Measurements from ENCODE around the gene NDFIP2.

The NDFIP2 gene

GRCh38 chr13:79470666-79471065 is 10.3 kb upstream of the NDFIP2 start:
- DNase-seq, result no peak
- no peak overlapping the region for H3K27ac ChIP-seq

GRCh38 chr13:79475569-79475968 is 5.4 kb upstream of the NDFIP2 start:
- Histone ChIP-seq H3K9me3 (ENCODE audit: severe bottlenecking) (no peaks in the 10 kb centered on the region), H3K27me3 (ENCODE audit: insufficient read depth, low read depth, severe bottlenecking) (no peaks in the 10 kb centered on the region)
- TF ChIP-seq, protein P1, sequence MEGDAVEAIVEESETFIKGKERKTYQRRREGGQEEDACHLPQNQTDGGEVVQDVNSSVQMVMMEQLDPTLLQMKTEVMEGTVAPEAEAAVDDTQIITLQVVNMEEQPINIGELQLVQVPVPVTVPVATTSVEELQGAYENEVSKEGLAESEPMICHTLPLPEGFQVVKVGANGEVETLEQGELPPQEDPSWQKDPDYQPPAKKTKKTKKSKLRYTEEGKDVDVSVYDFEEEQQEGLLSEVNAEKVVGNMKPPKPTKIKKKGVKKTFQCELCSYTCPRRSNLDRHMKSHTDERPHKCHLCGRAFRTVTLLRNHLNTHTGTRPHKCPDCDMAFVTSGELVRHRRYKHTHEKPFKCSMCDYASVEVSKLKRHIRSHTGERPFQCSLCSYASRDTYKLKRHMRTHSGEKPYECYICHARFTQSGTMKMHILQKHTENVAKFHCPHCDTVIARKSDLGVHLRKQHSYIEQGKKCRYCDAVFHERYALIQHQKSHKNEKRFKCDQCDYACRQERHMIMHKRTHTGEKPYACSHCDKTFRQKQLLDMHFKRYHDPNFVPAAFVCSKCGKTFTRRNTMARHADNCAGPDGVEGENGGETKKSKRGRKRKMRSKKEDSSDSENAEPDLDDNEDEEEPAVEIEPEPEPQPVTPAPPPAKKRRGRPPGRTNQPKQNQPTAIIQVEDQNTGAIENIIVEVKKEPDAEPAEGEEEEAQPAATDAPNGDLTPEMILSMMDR (IDR thresholded peaks at IDR 0.05; ENCODE audit: low read depth, low read length), result no peak

More at GRCh38 chr13:79470666-79471065, 10.3 kb upstream of the NDFIP2 start:
- Histone ChIP-seq H3K4me3 (ENCODE audit: low read depth, low read length) (no peak overlapping the region), H3K27me3 (ENCODE audit: insufficient read depth, low read depth, severe bottlenecking) (no peaks in the 10 kb centered on the region), H3K9me3 (ENCODE audit: severe bottlenecking) (no peaks in the 10 kb centered on the region), H3K36me3 (no peaks in the 10 kb centered on the region)
- TF ChIP-seq, protein P1 (IDR thresholded peaks at IDR 0.05; ENCODE audit: low read depth, low read length), result no peak

DNA sequence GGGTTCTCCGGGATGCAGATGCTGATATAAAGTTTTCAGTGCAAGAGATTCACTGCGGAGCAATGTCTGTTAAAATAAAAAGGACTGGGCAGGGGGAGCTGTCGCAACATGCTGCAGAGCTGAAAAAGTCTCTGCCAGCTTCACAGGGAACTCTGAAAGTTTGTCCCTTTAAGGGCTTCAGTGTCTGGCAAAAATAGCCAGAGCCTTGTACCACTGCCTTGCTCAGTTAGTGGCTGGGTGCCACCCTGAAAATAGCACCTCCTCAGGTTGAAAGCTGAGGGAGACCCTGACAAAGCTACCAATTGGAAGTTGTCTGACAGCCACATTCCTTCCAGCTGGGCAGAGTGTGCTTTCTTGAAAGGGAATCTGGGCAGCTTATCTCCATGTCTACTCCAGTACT is 3.0 kb upstream of the NDFIP2 start:
- H3K9me3 ChIP-seq (ENCODE audit: severe bottlenecking), result no peaks in the 10 kb centered on the region
- H3K27me3 ChIP-seq (ENCODE audit: insufficient read depth, low read depth, severe bottlenecking), result no peaks in the 10 kb centered on the region
- no peaks in the 10 kb centered on the region for H3K36me3 ChIP-seq
- H3K4me3 ChIP-seq (ENCODE audit: low read depth, low read length), result no peak overlapping the region
- TF ChIP-seq, protein P1 (IDR thresholded peaks at IDR 0.05; ENCODE audit: low read depth, low read length), result no peak
- no peak overlapping the region for H3K27ac ChIP-seq
- DNase-seq, result no peak

More at GRCh38 chr13:79475569-79475968, 5.4 kb upstream of the NDFIP2 start:
- H3K27ac ChIP-seq, result no peak overlapping the region
- no peak overlapping the region for H3K4me3 ChIP-seq (ENCODE audit: low read depth, low read length)
- DNase-seq, result no peak
- H3K36me3 ChIP-seq, result no peaks in the 10 kb centered on the region

DNA sequence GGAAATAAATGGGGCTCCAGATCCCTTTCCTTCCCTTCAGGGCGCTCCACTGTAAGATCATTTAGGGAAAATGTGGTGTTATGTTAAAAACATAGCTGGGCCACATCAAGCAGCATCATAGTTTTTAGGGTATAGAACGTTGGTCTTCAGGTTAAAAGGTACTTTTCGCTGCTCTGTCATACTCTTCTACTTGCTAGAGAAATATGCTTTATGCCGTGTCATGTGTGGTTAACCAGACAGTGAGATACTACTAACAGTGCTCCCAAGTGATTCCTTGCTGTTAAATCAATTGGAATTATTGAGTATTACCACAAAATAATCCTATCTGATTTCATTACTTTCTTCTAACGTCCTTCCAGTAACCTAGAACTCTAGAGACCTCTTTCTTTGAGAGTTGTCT is 1.1 kb upstream of the NDFIP2 start:
- no peak overlapping the region for H3K4me3 ChIP-seq (ENCODE audit: low read depth, low read length)
- H3K9me3 ChIP-seq (ENCODE audit: severe bottlenecking), result no peaks in the 10 kb centered on the region
- TF ChIP-seq, protein P1 (IDR thresholded peaks at IDR 0.05; ENCODE audit: low read depth, low read length), result no peak
- H3K27me3 ChIP-seq (ENCODE audit: insufficient read depth, low read depth, severe bottlenecking), result no peaks in the 10 kb centered on the region
- no peaks in the 10 kb centered on the region for H3K36me3 ChIP-seq
- DNase-seq, result no peak
- H3K27ac ChIP-seq, result no peak overlapping the region

DNA sequence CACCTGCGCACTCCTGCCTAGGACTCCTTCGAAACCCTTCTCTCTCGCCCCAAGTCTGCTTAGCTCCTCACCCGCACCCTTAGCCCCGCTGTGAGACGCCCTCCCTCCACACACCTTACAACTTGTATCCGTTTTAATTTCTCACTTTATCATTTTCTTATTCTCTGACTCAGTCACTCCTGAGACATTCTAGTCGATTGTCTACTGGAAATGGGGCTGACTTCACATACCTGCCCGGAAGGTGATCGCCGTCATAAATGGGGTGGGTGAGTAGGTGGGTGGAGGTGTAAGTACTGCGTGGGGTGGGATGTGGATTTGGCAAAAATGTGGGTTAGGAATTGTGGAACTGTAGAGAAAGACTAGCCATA is 714 bp downstream of the NDFIP2 start:
- DNase-seq, result no peak
- Histone ChIP-seq H3K27me3 (ENCODE audit: insufficient read depth, low read depth, severe bottlenecking) (no peaks in the 10 kb centered on the region), H3K27ac (no peak overlapping the region), H3K36me3 (no peaks in the 10 kb centered on the region), H3K9me3 (ENCODE audit: severe bottlenecking) (no peaks in the 10 kb centered on the region), H3K4me3 (ENCODE audit: low read depth, low read length) (peak overlapping the region; percentile 91)
- TF ChIP-seq, protein P1 (IDR thresholded peaks at IDR 0.05; ENCODE audit: low read depth, low read length), result no peak

GRCh38 chr13:79482281-79482970 is 1.5 kb downstream of the NDFIP2 start:
- no peaks in the 10 kb centered on the region for H3K36me3 ChIP-seq
- no peak overlapping the region for H3K27ac ChIP-seq
- TF ChIP-seq, protein P1 (IDR thresholded peaks at IDR 0.05; ENCODE audit: low read depth, low read length), result no peak
- H3K9me3 ChIP-seq (ENCODE audit: severe bottlenecking), result no peaks in the 10 kb centered on the region
- no peak for DNase-seq
- H3K27me3 ChIP-seq (ENCODE audit: insufficient read depth, low read depth, severe bottlenecking), result no peaks in the 10 kb centered on the region
- H3K4me3 ChIP-seq (ENCODE audit: low read depth, low read length), result no peak overlapping the region
